HG03196 (cell line): ENCODE data around the gene FARS2.

Source experiments
- ATAC-seq: cut with Tn5 transposase; IDR thresholded peaks from one replicate; pipeline ENCODE4 v1.9.1; 2021; ENCODE audit not compliant: unreplicated experiment

Gene FARS2

GRCh38 chr6:5617179-5617578 is 355.9 kb downstream of the FARS2 start:
- ATAC-seq: no peak

DNA sequence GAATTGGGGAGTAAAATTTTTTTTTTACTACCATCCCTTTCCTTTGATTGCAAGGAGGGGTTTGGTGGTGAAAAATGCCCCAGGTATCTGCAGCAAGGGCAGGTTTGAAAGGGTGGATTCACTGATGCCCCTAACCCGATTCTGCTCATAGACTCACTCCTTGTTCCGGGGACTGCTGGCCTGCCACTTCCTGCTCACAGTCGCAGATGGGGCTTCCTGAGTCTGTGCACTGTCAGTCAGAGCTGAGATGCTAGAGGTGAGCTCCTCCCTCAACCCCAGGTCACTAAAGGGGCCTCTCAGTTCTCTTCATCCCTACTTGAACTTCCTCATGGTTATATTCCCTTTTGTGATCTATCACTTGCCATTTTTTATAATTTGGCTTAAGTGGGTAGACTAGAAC is 357.9 kb downstream of the FARS2 start:
- peak; percentile 63 for ATAC-seq

DNA sequence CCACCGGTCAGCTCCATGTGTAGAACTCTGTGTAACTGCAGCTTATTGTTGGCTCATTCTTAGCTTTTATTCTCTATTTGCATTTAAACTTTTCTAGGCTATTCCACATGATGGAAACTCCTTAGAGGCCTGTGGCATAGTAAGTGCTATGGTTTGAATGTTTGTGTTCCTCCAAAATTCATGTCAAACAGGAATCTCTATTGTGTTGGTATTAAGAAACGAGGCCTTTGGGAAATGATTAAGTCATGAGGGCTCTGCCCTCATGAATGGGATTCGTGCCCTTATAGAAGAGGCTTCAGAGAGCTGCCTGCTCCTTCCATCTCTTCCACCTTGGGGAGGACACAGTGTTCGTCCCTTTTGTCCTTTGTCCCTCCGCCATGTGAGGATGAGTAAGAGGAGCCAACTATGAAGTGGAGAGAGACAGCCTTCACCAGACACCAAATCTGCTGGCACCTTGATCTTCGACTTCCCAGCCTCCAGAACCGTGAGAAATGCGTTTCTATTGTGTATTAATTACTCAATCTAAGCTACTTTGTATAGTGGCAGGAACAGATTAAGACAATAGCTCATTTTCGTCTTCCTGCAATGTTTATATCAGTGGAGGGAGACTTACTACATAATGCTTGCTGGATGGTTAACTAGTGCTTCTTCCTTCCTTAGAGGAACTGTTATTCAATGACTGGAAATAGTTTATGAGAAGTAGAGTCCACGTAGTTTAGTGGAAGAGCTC is 361.1 kb downstream of the FARS2 start:
- no peak for ATAC-seq

- no peak for ATAC-seq
These were observed 362.5 kb downstream of the FARS2 start for GRCh38 chr6:5623769-5624168.

DNA sequence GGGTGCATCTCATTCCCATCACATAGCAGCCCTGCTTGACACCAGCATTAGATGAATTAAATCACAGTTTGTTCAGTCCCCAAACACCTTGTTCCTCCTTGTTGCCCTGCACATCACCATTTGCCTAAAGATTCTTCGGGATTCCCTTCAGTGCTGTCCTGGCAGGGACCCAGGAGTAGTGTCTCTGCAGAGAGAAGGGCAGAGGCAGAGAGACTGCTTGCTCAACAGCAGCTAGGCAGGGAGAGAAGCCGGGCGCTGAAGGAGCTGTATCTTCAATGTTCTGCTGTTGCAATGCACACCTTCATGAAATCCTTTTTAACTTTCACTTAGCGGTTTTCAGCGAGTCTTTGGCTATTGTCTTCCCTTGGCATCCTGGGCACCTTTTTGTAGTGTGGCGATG is 362.9 kb downstream of the FARS2 start:
- ATAC-seq: no peak

- ATAC-seq: peak; percentile 74
These were observed 365.6 kb downstream of the FARS2 start for GRCh38 chr6:5626727-5627426.

DNA sequence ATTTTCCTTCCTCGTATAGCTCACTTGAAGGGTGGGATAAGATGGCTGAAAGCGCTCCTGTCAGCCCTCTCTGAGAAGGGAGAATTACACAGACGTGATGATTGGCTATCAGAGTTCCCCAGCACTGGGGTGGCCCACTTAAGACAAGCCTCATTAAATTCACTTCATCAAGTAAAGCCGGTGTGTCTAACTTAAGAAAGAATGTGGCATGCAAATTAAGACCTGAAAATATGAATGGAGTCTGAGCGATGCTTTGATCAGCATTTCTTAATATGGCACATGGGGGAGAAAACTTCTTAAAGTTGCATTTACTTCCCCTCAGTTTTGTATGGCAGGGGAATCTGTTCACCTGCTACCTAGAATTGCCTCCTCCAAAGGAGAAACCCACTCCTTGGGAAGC is 369.3 kb downstream of the FARS2 start:
- no peak for ATAC-seq

DNA sequence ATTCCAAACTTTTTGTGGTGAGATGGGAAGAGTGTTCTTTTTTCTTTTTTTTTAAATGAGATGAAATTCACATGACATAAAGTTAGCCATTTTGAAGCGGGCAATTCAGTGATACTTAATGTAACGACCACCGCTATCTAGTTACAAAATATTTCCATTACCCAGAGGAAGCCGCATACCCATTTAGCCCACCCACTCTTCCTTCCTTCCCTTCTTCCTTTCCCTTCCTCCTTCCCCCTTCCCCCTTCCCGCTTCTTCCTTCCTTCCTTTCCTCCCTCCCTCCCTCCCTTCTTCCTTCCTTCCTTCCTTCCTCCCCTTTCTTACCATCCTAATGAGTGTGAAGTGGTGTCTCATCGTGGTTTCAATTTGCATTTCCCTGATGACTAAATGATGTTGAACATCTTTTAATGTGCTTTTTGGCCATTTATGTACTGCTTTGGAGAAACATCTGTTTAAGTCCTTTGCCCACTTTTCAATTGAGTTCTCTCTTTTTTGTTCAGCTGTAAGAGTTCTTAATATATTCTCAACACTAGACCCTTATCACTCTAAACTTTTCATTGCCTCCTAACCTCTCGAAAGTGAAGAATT is 371.1 kb downstream of the FARS2 start:
- no peak for ATAC-seq

- ATAC-seq: no peak
These were observed 373.2 kb downstream of the FARS2 start for GRCh38 chr6:5634525-5634924.

GRCh38 chr6:5636210-5637030 is 375.1 kb downstream of the FARS2 start:
- no peak for ATAC-seq

GRCh38 chr6:5637714-5638113 is 376.4 kb downstream of the FARS2 start:
- ATAC-seq: no peak

GRCh38 chr6:5638666-5639065 is 377.4 kb downstream of the FARS2 start:
- no peak for ATAC-seq

DNA sequence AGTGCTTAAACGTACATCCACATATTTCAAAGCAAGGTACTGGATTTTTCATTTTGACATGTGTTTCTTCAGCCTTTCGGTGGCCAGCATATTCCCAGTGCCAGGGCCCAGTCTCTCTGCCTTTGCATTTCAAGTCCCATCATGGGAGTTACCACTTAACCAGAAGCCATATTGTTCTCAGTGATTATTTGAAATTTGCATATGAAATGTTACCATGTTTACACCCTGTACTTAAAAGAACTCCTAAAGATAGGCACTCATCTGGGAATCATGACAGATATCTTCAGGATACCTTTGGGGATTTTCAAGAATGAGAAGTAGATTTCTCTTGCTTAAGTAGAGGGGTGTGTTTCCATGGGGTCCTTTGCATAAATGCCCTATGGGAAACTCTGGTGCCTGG is 377.9 kb downstream of the FARS2 start:
- no peak for ATAC-seq

- ATAC-seq: no peak
These were observed 379.3 kb downstream of the FARS2 start for GRCh38 chr6:5640614-5641013.

GRCh38 chr6:5644523-5645185 is 383.3 kb downstream of the FARS2 start:
- no peak for ATAC-seq

DNA sequence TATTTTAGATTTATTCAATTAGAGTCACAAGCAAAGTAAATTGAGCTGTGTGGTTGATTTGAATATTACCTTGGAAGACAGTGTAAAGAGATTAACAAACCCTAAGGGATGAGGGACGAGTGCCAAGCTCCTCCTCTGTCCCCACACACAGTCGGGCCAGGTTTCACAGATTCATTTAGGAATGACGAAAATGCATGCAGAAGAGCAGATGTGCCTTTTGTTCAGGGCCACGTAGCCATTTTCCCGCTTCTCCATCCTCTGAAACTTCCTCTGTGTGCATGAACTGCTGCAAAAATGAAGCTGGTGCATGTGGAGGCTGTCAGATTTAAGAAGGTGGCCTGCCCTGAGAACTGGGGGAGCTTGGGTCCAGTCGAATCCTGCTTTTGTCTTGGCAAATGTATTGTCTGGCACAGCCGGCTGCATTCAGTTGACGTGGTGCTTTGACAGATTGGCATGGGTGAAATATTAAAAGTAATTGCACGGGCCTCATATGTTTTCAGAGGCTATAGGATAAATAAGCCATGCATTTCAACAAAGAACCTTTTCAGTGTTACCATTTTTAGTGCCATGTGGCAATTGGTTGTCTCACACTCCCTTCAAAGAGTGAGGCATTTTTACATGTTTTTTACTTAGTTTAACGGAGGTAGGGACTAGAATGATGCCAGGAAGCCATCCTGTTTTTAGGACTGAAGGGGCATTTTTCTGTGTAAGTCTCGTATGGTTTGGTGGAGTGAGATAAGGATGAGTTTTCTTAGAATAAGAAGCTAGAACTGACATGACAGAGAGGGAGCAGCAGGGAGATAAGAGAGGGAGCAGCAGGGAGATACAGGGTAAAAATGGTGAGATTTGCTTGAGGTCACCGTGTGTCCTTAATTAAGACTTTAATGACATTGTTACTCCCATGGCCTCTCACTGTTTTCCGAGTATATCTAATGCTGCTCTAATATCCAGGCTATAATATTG is 384.3 kb downstream of the FARS2 start:
- ATAC-seq: no peak

- no peak for ATAC-seq
These were observed 391.3 kb downstream of the FARS2 start for GRCh38 chr6:5652406-5653137.

DNA sequence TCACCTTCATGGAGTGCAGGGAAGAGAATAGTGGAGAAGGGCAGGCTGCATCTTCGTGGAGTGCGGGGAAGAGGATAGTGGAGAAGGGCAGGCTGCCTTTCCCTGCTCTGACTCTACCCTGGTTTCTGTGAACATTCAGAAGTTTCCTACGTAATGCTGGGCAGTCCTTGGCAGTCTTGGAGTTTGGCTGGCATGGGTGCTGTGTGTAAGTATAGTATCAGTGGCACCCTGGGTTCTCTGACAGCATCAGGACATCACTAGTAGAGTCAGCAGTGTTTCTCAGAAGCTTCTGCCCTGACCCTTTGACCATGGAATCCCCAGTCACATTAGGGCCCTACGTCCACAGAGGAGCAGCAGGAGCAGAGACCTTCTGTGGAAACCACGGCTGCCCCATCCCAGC is 392.5 kb downstream of the FARS2 start:
- ATAC-seq: no peak

DNA sequence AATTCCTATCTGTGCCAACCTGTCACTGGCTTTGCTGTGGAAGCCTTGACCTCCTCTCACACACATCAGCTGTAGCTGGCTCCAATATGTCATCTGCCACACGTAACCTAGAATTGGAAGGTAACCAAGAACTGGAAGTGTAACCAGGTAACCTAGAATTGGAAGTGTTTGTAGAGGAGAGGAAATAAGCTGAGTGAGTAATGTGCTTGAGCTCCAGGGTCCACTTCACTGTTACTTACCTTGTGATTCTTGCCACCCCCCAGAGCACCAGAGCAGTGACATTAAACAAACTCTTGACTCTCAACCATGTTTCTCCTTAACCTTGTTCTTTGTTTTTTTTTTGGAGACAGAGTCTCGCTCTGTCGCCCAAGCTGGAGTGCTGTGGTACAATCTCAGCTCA is 394.9 kb downstream of the FARS2 start:
- no peak for ATAC-seq
